Measurements from ENCODE around the gene MYMX.
A peak's percentile ranks its signal among the peaks of the same experiment; 100 is the strongest.
"Not testable (repeated sequence)": the region's sequence is repeated elsewhere in the genome, so short reads cannot be mapped to it uniquely, and the experiment has no call there.

Gene MYMX

GRCh38 chr6:44216677-44217331 lies at the start of gene MYMX:
TSS of gene MYMX (plus strand) at chr6:44216926. CDS start at chr6:44217472, 546 bp downstream.
- DNase-seq (ENCODE audit: low read depth, low spot score), result no peak

- DNase-seq (ENCODE audit: low read depth, low spot score), result no peak
Measured at GRCh38 chr6:44167567-44167966, 49.2 kb upstream of the MYMX start.

DNA sequence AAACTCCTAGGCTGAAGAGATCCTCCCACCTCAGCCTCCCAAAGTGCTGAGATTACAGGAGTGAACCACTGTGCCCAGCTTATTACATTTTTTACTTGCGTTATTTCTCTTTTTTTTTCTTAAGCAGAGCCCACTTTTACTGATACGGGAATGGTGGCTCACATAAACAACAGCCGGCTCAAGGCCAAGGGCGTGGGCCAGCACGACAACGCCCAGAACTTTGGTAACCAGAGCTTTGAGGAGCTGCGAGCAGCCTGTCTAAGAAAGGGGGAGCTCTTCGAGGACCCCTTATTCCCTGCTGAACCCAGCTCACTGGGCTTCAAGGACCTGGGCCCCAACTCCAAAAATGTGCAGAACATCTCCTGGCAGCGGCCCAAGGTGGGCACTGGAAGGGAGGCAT lies 47.6 kb upstream of the MYMX start:
- no peak for DNase-seq (ENCODE audit: low read depth, low spot score)

GRCh38 chr6:44169886-44170570 lies 46.7 kb upstream of the MYMX start:
- no peak for DNase-seq (ENCODE audit: low read depth, low spot score)

- no peak for DNase-seq (ENCODE audit: low read depth, low spot score)
Measured at GRCh38 chr6:44171899-44172546, 44.7 kb upstream of the MYMX start.

DNA sequence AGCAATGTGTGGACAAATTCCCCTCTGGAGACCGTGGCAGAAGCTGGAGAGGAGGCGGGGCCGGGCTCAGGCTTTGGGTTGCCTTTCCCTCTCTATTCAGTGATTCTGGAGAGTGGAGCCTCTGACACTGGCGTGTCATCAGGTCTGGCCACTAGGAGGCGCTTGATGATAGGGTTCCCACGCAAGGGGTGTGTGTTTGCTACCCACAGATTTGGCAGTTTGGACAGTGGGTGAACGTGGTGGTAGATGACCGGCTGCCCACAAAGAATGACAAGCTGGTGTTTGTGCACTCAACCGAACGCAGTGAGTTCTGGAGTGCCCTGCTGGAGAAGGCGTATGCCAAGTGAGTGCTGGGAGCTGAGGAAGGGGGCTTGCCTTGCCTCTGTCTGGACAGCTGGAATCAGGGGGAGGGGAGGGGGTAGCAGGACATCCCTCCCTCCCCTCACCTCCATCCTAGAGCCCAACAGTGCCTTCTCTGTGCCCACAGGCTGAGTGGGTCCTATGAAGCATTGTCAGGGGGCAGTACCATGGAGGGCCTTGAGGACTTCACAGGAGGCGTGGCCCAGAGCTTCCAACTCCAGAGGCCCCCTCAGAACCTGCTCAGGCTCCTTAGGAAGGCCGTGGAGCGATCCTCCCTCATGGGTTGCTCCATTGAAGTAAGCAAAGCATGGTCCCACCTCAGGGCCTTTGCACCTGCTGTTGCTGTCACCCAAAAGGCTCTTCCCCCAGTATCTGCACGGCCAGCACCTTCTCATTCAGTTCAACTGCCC lies 43.8 kb upstream of the MYMX start:
- DNase-seq (ENCODE audit: low read depth, low spot score), result peak; percentile 90

GRCh38 chr6:44176130-44176761 lies 40.5 kb upstream of the MYMX start:
- DNase-seq (ENCODE audit: low read depth, low spot score), result no peak

GRCh38 chr6:44176762-44177509 lies 39.8 kb upstream of the MYMX start:
- DNase-seq (ENCODE audit: low read depth, low spot score), result no peak

- peak; percentile 75 for DNase-seq (ENCODE audit: low read depth, low spot score)
Measured at GRCh38 chr6:44177691-44178423, 38.9 kb upstream of the MYMX start.

DNA sequence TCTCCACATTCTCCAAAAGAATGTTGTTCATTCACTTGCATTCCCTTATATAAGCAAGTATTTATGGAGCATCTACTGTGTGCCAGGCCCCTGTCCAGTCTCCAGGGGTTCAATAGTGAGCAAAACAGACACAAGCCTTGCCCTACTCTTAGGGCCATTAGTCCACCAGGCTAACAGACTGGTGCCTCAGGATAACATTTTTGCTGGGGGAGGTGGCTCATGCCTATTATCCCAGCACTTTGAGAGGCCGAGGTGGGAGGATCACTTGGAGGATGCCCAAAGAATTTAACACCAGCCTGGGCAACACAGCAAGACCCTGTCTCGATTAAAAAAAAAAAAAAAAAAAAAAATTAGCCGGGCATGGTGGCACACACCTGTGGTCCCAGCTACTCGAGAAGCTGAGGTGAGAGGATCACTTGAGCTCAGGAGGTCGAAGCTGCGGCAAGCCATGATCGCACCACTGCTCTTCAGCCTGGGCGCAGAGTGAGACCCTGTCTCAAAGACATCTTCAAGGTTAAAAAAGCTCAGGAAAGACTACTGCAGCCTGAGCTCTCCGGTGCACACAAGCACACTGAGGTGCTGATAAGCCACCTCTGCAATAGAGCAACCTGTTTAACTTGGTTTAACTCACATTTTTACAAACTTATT lies 38.2 kb upstream of the MYMX start:
- no peak for DNase-seq (ENCODE audit: low read depth, low spot score)

DNA sequence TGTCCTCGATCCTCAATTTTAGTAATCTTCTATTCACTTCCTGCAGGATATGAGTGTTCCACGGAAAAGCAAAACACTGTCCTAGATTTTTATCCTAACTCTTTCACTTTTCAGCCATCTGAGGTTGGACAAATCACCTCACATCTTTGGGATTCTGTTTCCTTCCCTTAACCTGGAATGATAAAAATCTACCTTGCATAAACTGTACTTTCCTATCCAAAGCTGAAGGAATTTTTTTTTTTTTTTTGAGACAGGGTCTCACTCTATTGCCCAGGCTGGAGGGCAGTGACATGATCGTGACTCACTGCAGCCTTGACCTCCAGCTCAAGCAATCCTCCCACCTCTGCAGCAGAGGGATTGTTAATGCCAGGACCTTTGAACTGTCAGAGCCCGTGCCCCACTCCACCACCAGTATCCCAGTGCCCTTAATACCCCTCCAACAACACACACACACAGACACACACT lies 37.6 kb upstream of the MYMX start:
- DNase-seq (ENCODE audit: low read depth, low spot score), result no peak

GRCh38 chr6:44179648-44180047 lies 37.1 kb upstream of the MYMX start:
- DNase-seq (ENCODE audit: low read depth, low spot score), result no peak

- no peak for DNase-seq (ENCODE audit: low read depth, low spot score)
Measured at GRCh38 chr6:44180406-44180805, 36.3 kb upstream of the MYMX start.

DNA sequence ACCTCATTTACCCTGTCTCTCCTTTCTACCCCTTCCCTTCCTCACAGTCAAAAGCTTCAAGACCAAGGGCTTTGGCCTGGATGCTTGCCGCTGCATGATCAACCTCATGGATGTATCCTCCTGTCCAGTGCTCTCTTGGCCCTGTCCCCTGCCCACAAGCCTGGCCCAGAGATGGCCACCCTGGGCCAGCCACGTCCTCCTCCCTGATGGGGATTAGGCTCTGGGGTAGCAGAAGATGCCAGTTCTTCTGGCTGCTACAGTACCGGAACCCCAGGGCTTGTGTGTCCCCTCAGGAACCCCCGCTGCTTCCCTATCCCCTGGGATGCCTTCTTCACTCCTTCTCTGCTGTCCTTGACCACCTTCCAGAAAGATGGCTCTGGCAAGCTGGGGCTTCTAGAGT lies 35.8 kb upstream of the MYMX start:
- DNase-seq (ENCODE audit: low read depth, low spot score), result no peak

DNA sequence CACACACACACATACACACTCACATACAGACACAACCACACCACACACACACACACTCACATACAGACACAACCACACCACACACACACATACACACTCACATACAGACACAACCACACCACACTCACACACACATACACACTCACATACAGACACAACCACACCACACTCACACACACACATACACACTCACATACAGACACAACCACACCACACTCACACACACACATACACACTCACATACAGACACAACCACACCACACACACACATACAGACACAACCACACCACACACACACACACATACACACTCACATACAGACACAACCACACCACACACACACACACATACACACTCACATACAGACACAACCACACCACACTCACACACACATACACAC lies 34.9 kb upstream of the MYMX start:
- DNase-seq (ENCODE audit: low read depth, low spot score), result not testable (repeated sequence)

DNA sequence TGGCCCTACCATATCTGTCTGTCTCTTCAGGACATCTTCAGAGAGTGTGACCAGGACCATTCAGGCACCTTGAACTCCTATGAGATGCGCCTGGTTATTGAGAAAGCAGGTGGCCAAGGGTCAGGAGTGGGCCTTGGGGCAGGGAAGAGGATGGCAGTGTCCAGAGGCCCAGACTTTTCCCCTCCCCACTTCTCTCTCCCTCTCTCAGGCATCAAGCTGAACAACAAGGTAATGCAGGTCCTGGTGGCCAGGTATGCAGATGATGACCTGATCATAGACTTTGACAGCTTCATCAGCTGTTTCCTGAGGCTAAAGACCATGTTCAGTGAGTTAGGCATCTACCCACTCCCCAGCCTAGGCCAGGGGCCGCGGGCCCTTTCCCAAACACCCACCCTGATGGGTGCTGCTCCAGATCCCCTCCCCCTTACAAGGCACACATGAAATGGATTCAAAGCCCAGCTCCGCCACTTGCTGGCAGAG lies 33.8 kb upstream of the MYMX start:
- no peak for DNase-seq (ENCODE audit: low read depth, low spot score)

- no peak for DNase-seq (ENCODE audit: low read depth, low spot score)
Measured at GRCh38 chr6:44183783-44184182, 32.9 kb upstream of the MYMX start.

DNA sequence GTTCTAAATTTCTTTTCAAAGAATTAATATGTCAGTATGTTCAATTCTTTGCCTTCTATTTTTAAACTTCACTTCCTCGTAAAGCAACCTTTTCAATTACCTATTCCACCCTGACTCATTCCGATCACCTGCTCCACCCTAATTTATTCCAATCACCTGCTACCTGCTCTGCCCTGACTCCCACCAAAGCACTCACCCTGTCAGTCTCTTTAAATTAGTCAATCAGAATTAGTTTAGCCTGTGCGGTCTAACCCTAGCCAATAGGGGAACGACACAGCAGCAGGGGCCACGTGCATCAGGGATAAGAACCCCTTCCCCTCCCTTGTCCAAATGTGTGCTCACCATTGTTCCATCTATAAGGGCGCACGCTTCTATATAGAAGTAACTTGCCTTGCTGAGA lies 31.4 kb upstream of the MYMX start:
- DNase-seq (ENCODE audit: low read depth, low spot score), result not testable (repeated sequence)

GRCh38 chr6:44185953-44186634 lies 30.6 kb upstream of the MYMX start:
- DNase-seq (ENCODE audit: low read depth, low spot score), result no peak

Data from astrocyte of the hippocampus (primary cell).